Trophoblast cell (in vitro differentiated cells and primary cell): ENCODE results near the gene OR4E2.

Experiments
- DNase-seq, 2 donors: peaks; one replicate each; pipeline ENCODE4 v3.0.0-alpha.2; 2016
- H2AFZ ChIP-seq: 2 replicates; pipeline ENCODE4 v1.6.1; 2013; ENCODE audit warnings: low read length, moderate library complexity, mild to moderate bottlenecking; ENCODE audit not compliant: insufficient read depth, poor library complexity
- H2AK5ac ChIP-seq: 2 replicates; pipeline ENCODE4 v1.6.1; 2013; ENCODE audit warnings: mild to moderate bottlenecking, low read length
- H2BK120ac ChIP-seq: 2 replicates; pipeline ENCODE4 v1.6.1; 2013; ENCODE audit warnings: low read length, mild to moderate bottlenecking, moderate library complexity; ENCODE audit not compliant: insufficient read depth, poor library complexity
- H2BK12ac ChIP-seq: 2 replicates; pipeline ENCODE4 v1.6.1; 2013; ENCODE audit warnings: mild to moderate bottlenecking, low read length, moderate library complexity
- H2BK5ac ChIP-seq: 2 replicates; pipeline ENCODE4 v1.6.1; 2013; ENCODE audit warnings: low read length, low read depth, moderate library complexity, mild to moderate bottlenecking; ENCODE audit not compliant: poor library complexity
- H3K14ac ChIP-seq: 2 replicates; pipeline ENCODE4 v1.6.1; 2013; ENCODE audit warnings: mild to moderate bottlenecking, low read length
- H3K18ac ChIP-seq: 2 replicates; pipeline ENCODE4 v1.6.1; 2013; ENCODE audit warnings: mild to moderate bottlenecking, low read length
- H3K23ac ChIP-seq: 2 replicates; pipeline ENCODE4 v1.6.1; 2013; ENCODE audit warnings: low read length
- H3K27ac ChIP-seq: 2 replicates; pipeline ENCODE4 v1.5.1; 2013; ENCODE audit warnings: low read depth, mild to moderate bottlenecking, inconsistent platforms, low read length, moderate library complexity
- H3K27me3 ChIP-seq: 2 replicates; pipeline ENCODE4 v1.6.1; 2013; ENCODE audit warnings: inconsistent platforms, mild to moderate bottlenecking, low read length, moderate library complexity; ENCODE audit not compliant: insufficient read depth
- H3K36me3 ChIP-seq, 2 experiments: 1 replicate in 1 of 2; 2 replicates in 1 of 2; pipeline ENCODE4 v1.6.1; 2013; ENCODE audit warnings: low read length in 2 of 2, mild to moderate bottlenecking in 2 of 2, moderate library complexity in 1 of 2; ENCODE audit not compliant: insufficient read depth in 2 of 2, control insufficient read depth in 1 of 2
- H3K4ac ChIP-seq: 2 replicates; pipeline ENCODE4 v1.6.1; 2013; ENCODE audit warnings: low read depth, mild to moderate bottlenecking, low read length, moderate library complexity
- H3K4me1 ChIP-seq, 2 experiments: 1 replicate in 1 of 2; 2 replicates in 1 of 2; pipeline ENCODE4 v1.6.1; 2013; ENCODE audit warnings: low read length in 2 of 2, mild to moderate bottlenecking in 2 of 2, moderate library complexity in 1 of 2; ENCODE audit not compliant: insufficient read depth in 2 of 2, control insufficient read depth in 1 of 2
- H3K4me2 ChIP-seq: 2 replicates; pipeline ENCODE4 v1.6.1; 2013; ENCODE audit warnings: inconsistent platforms, mild to moderate bottlenecking, low read length, moderate library complexity
- H3K4me3 ChIP-seq: 2 replicates; pipeline ENCODE4 v1.5.1; 2013; ENCODE audit warnings: mild to moderate bottlenecking, low read depth, low read length, inconsistent platforms
- H3K79me1 ChIP-seq: one replicate; pipeline ENCODE4 v1.6.1; 2013; ENCODE audit warnings: low read length
- H3K79me2 ChIP-seq: 2 replicates; pipeline ENCODE4 v1.6.1; 2013; ENCODE audit warnings: low read length, mild to moderate bottlenecking; ENCODE audit not compliant: control insufficient read depth, insufficient read depth, poor library complexity
- H3K9ac ChIP-seq: 2 replicates; pipeline ENCODE4 v1.6.1; 2013; ENCODE audit warnings: mild to moderate bottlenecking, low read length
- H3K9me3 ChIP-seq: 2 replicates; pipeline ENCODE4 v1.6.1; 2013; ENCODE audit warnings: low read depth, mild to moderate bottlenecking, control low read depth, inconsistent platforms, low read length; ENCODE audit not compliant: insufficient read depth
- H4K12ac ChIP-seq: 2 replicates; pipeline ENCODE4 v1.6.1; 2013; ENCODE audit warnings: low read depth, mild to moderate bottlenecking, low read length, moderate library complexity
- H4K8ac ChIP-seq: 2 replicates; pipeline ENCODE4 v1.6.1; 2013; ENCODE audit warnings: low read depth, mild to moderate bottlenecking, low read length, moderate library complexity
- H4K91ac ChIP-seq: one replicate; pipeline ENCODE4 v1.6.1; 2013; ENCODE audit warnings: low read depth, mild to moderate bottlenecking, low read length, moderate library complexity
- WGBS: extraction: QIAGEN DNeasy Blood & Tissue Kit; methylation state at CpG from one replicate; pipeline ENCODE4 v1.1.7; 2013; ENCODE audit warnings: missing lambda C conversion rate; ENCODE audit not compliant: insufficient read length, insufficient coverage; ENCODE audit errors: extremely low coverage; 5-methylcytosine and 5-hydroxymethylcytosine counted together

The OR4E2 gene

GRCh38 chr14:21642683-21643082 is 11.0 kb upstream of the OR4E2 start:
- no peak overlapping the region for H4K12ac ChIP-seq
- no peaks in the 10 kb centered on the region for H3K79me1 ChIP-seq
- no peak overlapping the region for H3K4me2 ChIP-seq
- H3K79me2 ChIP-seq = no peaks in the 10 kb centered on the region
- H4K91ac ChIP-seq = no peak overlapping the region
- H3K9ac ChIP-seq = no peak overlapping the region
- H4K8ac ChIP-seq = no peak overlapping the region
- H2BK5ac ChIP-seq = no peak overlapping the region
- H3K4me3 ChIP-seq = no peak overlapping the region
- H3K4ac ChIP-seq = no peak overlapping the region
- no peak overlapping the region for H2BK12ac ChIP-seq
- no peak overlapping the region for H3K14ac ChIP-seq
- no peak overlapping the region for H3K23ac ChIP-seq
- no peak for DNase-seq
- no peak overlapping the region for H3K18ac ChIP-seq
- no peak overlapping the region for H2AFZ ChIP-seq
- no peak overlapping the region for H2AK5ac ChIP-seq
- no peaks in the 10 kb centered on the region for H3K4me1 ChIP-seq
- no peak overlapping the region for H2BK120ac ChIP-seq
- no peaks in the 10 kb centered on the region for H3K27me3 ChIP-seq
- H3K36me3 ChIP-seq = no peaks in the 10 kb centered on the region
- H3K9me3 ChIP-seq = no peaks in the 10 kb centered on the region
- no peak overlapping the region for H3K27ac ChIP-seq
- no CpG with 5 or more reads among the region's 3 CpGs for WGBS

- no peaks in the 10 kb centered on the region for H3K9me3 ChIP-seq
- no peak overlapping the region for H2BK120ac ChIP-seq
- no peaks in the 10 kb centered on the region for H3K79me2 ChIP-seq
- no peak overlapping the region for H2BK5ac ChIP-seq
- no peak overlapping the region for H3K4me2 ChIP-seq
- no peaks in the 10 kb centered on the region for H3K27me3 ChIP-seq
- H2BK12ac ChIP-seq = no peak overlapping the region
- no peak overlapping the region for H2AK5ac ChIP-seq
- no peak overlapping the region for H2AFZ ChIP-seq
- H4K91ac ChIP-seq = no peak overlapping the region
- H4K8ac ChIP-seq = no peak overlapping the region
- H3K14ac ChIP-seq = no peak overlapping the region
- H3K4ac ChIP-seq = no peak overlapping the region
- no CpG with 5 or more reads among the region's 5 CpGs for WGBS
- no peak overlapping the region for H3K18ac ChIP-seq
- no peak for DNase-seq
- H3K27ac ChIP-seq = no peak overlapping the region
- no peak overlapping the region for H3K4me3 ChIP-seq
- no peaks in the 10 kb centered on the region for H3K79me1 ChIP-seq
- no peak overlapping the region for H3K9ac ChIP-seq
- H3K4me1 ChIP-seq = no peaks in the 10 kb centered on the region
- H4K12ac ChIP-seq = no peak overlapping the region
- no peaks in the 10 kb centered on the region for H3K36me3 ChIP-seq
- H3K23ac ChIP-seq = no peak overlapping the region
Measured at GRCh38 chr14:21643407-21643806, 10.2 kb upstream of the OR4E2 start.

- no peak overlapping the region for H3K18ac ChIP-seq
Measured at GRCh38 chr14:21647380-21647779, 6.3 kb upstream of the OR4E2 start.

GRCh38 chr14:21652209-21652808 is 1.3 kb upstream of the OR4E2 start:
- Histone ChIP-seq H2AK5ac (no peak overlapping the region), H3K9ac (no peak overlapping the region), H3K27ac (no peak overlapping the region), H3K4ac (no peak overlapping the region), H3K27me3 (no peaks in the 10 kb centered on the region), H3K36me3 (no peaks in the 10 kb centered on the region), H2AFZ (no peak overlapping the region), H2BK120ac (no peak overlapping the region), H3K79me1 (no peaks in the 10 kb centered on the region), H2BK5ac (no peak overlapping the region), H4K8ac (no peak overlapping the region), H3K18ac (no peak overlapping the region), H3K9me3 (no peaks in the 10 kb centered on the region), H3K4me2 (no peak overlapping the region), H3K4me1 (no peaks in the 10 kb centered on the region), H4K12ac (no peak overlapping the region), H3K79me2 (no peaks in the 10 kb centered on the region), H2BK12ac (no peak overlapping the region), H3K14ac (no peak overlapping the region), H3K23ac (no peak overlapping the region), H4K91ac (no peak overlapping the region), H3K4me3 (no peak overlapping the region)
- no CpG with 5 or more reads among the region's 1 CpG for WGBS
- no peak for DNase-seq

More at GRCh38 chr14:21647380-21647779, 6.3 kb upstream of the OR4E2 start:
- Histone ChIP-seq H2BK12ac (no peak overlapping the region), H3K23ac (no peak overlapping the region), H3K4ac (no peak overlapping the region), H3K27ac (no peak overlapping the region), H2BK120ac (no peak overlapping the region), H3K27me3 (no peaks in the 10 kb centered on the region), H3K4me3 (no peak overlapping the region), H3K36me3 (no peaks in the 10 kb centered on the region), H2BK5ac (no peak overlapping the region), H3K9me3 (no peaks in the 10 kb centered on the region), H3K79me2 (no peaks in the 10 kb centered on the region), H4K8ac (no peak overlapping the region), H3K14ac (no peak overlapping the region), H2AK5ac (no peak overlapping the region), H4K91ac (no peak overlapping the region), H3K4me2 (no peak overlapping the region), H3K79me1 (no peaks in the 10 kb centered on the region), H4K12ac (no peak overlapping the region), H3K4me1 (no peaks in the 10 kb centered on the region), H3K9ac (no peak overlapping the region), H2AFZ (no peak overlapping the region)
- DNase-seq = no peak
